Kidney epithelial cell (primary cell): Measurements from ENCODE around the gene KRTAP6-2. TPM values are rescaled to one million over a fixed set of nuclear protein-coding genes. Genes with fewer than 3 reads are reported as not detected.

ENCODE experiments used
- DNase-seq: peaks from one replicate; pipeline ENCODE4 v3.0.0-alpha.2; 2010; ENCODE audit warnings: low read depth
- H3K27me3 ChIP-seq: 2 replicates; pipeline ENCODE4 v1.6.0; 2011; ENCODE audit warnings: low read length; ENCODE audit not compliant: control insufficient read depth, insufficient read depth
- H3K36me3 ChIP-seq: 2 replicates; pipeline ENCODE4 v1.5.1; 2011; ENCODE audit warnings: low read length; ENCODE audit not compliant: control insufficient read depth, insufficient read depth
- H3K4me3 ChIP-seq: 2 replicates; pipeline ENCODE4 v1.5.1; 2011; ENCODE audit warnings: low read depth, mild to moderate bottlenecking, control low read depth, low read length
- total RNA-seq: library from RNA; depleted of rRNA; stranded (reverse); fragments of >200 nt; gene quantifications from 2 replicates; pipeline ENCODE4 v1.2.3, GENCODE V29; 2015
- TF ChIP-seq, protein P1 (sequence below): IDR thresholded peaks from 2 replicates; pipeline ENCODE4 v1.5.1; 2011; ENCODE audit warnings: mild to moderate bottlenecking, moderate library complexity, low read length, control low read depth, inconsistent platforms; ENCODE audit not compliant: insufficient read depth, poor library complexity, severe bottlenecking

The KRTAP6-2 gene
- total RNA-seq, 1 donor from 2014 or later, result not detected

GRCh38 chr21:30563630-30564029 is 35.1 kb downstream of the KRTAP6-2 start:
- Histone ChIP-seq H3K4me3 (no peak overlapping the region), H3K36me3 (no peaks in the 10 kb centered on the region), H3K27me3 (no peaks in the 10 kb centered on the region)
- DNase-seq, result no peak
- TF ChIP-seq, protein P1, sequence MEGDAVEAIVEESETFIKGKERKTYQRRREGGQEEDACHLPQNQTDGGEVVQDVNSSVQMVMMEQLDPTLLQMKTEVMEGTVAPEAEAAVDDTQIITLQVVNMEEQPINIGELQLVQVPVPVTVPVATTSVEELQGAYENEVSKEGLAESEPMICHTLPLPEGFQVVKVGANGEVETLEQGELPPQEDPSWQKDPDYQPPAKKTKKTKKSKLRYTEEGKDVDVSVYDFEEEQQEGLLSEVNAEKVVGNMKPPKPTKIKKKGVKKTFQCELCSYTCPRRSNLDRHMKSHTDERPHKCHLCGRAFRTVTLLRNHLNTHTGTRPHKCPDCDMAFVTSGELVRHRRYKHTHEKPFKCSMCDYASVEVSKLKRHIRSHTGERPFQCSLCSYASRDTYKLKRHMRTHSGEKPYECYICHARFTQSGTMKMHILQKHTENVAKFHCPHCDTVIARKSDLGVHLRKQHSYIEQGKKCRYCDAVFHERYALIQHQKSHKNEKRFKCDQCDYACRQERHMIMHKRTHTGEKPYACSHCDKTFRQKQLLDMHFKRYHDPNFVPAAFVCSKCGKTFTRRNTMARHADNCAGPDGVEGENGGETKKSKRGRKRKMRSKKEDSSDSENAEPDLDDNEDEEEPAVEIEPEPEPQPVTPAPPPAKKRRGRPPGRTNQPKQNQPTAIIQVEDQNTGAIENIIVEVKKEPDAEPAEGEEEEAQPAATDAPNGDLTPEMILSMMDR, result no peak

- no peak for DNase-seq
- Histone ChIP-seq H3K27me3 (no peaks in the 10 kb centered on the region), H3K36me3 (no peaks in the 10 kb centered on the region), H3K4me3 (no peak overlapping the region)
- TF ChIP-seq, protein P1, result no peak
Measured at GRCh38 chr21:30563072-30563471, 35.6 kb downstream of the KRTAP6-2 start.

DNA sequence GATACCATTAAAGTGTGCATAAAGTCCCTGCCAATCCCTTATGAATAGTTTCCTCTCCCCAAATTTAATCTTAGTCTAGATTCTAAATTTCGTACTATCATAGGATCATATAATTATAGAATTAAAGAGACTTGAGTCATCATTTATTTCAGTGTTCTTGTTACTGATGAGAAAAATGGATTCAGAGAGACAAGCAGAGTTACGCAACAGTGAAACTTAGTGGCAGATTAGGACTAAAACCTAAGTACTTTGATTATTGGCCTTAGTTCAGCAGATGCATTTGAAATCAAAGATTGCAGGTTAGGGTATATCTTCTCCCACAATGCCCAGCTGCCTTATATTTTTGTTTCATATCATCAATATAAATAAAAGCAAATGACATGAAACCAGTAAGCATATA is 36.7 kb downstream of the KRTAP6-2 start:
- Histone ChIP-seq H3K36me3 (no peaks in the 10 kb centered on the region), H3K4me3 (no peak overlapping the region), H3K27me3 (no peaks in the 10 kb centered on the region)
- no peak for DNase-seq
- TF ChIP-seq, protein P1, result no peak

DNA sequence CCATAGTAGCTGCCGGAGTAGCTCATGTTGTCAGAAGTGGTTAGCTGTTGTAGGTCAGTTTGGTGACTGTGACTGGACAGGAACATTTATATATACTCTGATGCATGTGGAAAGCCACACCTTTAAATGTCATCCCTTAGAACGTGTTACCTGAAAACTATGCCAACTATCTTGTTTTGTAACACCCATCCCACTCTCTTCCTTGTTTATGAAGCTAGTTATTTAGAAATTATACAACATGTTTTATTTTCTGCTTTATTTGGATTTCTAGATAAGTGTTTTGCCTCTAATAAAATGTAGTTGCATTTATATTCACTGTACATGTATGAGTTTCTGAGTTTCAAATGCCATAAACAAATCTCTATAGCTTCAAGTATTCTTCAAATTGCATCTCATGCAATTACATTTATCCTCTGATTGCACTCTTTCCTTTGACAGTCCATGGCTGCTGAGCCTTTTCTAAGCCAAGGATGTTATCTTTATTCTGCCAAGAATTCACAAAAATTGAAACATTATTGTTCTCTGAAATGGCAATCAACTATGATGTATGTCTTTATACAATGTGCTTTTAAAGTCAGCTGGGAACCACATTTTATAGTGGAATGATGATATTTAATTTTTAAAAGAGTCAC is 37.3 kb downstream of the KRTAP6-2 start, which contains the start of gene KRTAP19-7:
KRTAP19-7 (minus strand) TSS at position 51 of the 632 bp plus-strand sequence; CDS start at position 26, 25 bp downstream.
- Histone ChIP-seq H3K36me3 (no peaks in the 10 kb centered on the region), H3K4me3 (no peak within 1 kb of the TSS), H3K27me3 (no peaks in the 10 kb centered on the region)
- no peak for DNase-seq
- TF ChIP-seq, protein P1, result no peak

DNA sequence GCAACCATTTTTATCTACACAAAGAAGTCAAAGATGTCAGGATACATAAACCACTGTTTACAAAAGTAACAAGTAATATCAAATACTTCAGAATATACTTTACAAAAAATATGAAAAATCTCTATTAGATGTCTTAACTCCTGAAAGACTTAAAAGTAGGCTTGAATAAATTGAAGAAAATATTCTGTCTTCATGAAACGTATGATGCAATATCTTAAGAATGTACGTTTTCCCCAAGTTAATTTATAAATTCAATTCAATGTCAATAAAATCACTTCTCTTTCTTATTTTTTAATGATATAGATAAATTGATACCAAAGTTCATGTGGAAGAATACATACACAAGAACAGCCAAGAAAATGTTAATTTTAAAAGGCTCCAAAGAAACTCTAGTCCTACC is 43.6 kb downstream of the KRTAP6-2 start:
- TF ChIP-seq, protein P1, result no peak
- H3K36me3 ChIP-seq, result no peaks in the 10 kb centered on the region
- H3K4me3 ChIP-seq, result no peak overlapping the region
- H3K27me3 ChIP-seq, result no peaks in the 10 kb centered on the region
- DNase-seq, result no peak

DNA sequence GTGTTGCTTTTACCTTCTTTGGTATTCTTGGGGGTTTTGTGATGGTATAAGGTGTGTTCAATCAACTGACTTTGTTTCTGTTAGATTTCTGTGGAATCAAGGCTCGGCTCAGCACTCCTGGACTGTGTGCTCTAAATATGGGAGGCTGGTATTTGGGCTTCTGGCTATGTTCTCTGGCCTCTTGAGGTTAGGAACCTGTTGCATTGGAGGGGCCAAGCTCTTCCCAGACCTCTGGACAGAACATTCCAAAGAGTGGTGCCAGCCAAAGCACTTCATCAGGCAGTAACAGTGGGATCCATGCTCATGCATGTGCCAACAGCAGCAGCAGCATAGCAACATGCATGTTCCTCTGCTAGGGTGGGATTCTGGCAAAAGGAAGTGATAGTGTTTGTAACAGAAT is 45.9 kb downstream of the KRTAP6-2 start:
- Histone ChIP-seq H3K27me3 (no peaks in the 10 kb centered on the region), H3K36me3 (no peaks in the 10 kb centered on the region), H3K4me3 (no peak overlapping the region)
- TF ChIP-seq, protein P1, result no peak
- DNase-seq, result no peak
